Pulmonary artery endothelial cell (primary cell): ENCODE data around the gene LASP1. TPM values are rescaled to one million over a fixed set of nuclear protein-coding genes. Genes with fewer than 3 reads are reported as not detected.

ENCODE experiments used
- DNase-seq: peaks from one replicate; pipeline ENCODE4 v3.0.0-alpha.2; 2011; ENCODE audit warnings: low read depth, low spot score
- total RNA-seq: library from RNA; depleted of rRNA; stranded (reverse); fragments of >200 nt; gene quantifications from 2 replicates; pipeline ENCODE4 v1.2.3, GENCODE V29; 2014

Gene LASP1
- total RNA-seq, 1 donor from 2014 or later: 101 TPM

DNA sequence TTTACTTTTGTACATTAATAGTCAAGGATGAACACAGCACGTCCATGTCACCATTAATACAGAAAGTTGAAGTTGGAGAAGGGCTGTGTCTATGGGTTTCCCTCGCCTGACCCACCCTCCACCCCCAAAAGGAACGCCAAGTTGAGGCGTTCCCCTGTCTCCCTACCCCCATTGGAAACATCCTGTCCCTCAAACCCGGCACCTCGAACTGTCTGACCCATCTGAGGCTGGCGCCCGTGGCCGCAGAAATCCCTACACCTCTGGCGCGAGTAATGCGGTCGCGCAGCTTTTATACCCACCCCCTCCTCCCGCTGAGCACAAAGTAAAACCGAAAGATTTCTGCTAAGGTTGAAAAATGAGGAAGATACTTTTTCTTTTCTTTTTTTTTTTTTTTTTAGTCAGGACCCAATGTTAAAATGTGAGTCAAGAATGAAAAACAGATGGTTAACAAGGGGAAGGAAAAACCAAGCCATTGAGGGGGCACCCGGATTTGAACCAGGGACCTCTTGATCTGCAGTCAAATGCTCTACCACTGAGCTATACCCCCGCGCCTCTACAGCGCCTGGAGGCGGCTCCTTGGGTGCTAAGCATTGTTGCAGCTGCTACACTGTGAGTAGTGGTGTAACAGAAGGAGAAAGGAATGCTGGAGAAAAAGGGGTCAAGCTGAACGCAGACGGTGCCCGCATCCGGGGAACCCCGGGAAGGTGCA, 887 bp upstream of the LASP1 start:
- DNase-seq: peak; percentile 55

DNA sequence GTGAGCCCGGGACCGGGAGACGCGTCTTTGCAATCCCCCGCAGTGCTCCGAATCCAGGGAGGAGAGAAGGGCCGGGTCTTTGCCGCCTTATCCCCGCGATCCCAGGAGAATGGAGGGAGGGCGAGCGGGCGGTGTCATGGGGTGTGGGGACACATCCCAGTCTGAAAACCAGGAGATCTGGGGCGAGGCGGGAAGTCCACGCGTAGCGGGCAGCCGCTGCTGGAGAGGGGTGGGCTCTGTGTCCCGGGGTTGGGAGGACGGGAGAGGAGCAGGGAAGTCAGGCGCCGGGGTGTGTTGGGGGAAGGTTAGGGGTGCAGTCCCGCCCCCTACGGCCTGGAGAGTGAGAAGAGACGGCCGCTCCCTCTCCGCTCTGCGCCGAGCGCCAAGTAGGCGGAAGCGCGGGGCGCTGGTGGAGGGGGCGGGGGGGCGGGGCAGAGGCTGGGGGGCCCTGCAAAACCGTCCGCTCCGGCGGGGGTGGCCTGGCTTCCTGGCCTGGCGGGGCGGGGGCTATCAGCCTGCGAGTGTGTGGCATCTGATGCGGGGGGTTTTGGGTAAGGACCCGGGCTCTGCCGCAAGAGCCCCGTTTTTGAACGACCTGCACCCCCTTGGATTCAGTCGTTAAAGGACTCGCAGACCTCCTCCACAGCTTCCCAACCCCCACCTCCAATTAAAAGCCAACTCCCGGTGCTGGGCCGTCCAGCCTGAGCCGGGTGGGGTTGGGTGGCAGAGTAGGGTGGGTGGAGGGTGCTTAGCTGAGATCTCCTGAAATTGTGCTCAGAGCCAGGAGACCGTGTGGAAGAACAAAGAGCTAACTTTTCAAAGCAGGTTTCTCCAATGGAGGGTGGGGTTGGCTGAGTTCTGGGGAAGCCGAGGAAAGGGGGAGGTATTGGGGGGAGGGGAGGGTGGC, 654 bp downstream of the LASP1 start:
- DNase-seq: no peak

DNA sequence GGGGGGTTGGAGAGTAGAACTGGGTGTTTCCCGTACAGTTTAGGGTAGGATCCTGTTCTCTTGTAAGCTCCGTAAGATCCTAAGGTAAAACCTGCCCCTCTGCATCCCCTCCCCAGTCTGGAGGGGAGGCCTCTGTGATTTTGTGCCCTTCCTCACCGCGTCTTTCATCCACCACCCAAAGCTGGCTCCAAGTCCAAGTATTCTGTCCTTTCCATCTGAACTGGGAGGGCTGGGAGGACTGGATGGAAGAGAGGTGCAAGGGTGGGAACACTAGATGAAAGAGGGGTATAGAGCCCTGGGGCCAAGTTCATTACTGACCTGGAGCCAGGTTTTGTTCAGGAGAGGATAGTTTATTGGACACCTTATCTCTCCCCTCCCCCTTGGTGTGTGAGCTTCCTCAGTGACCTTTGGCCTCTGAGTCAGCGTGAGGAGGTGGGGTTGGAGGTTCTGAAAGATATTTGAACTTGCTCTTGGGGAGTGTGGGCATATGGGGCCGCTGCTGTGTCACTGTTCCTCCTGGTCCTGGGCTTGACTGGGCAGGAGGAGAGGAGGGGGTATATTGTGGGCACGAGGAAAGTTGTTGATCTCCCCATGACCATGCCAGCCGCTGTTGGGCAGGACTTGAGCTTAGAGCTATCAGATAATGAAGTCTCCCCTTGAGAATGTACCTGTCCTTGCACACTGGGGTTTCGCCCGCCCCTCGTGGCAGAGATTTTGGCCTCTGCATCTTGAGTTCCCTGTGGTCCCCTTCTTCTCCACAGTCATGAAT, 1.6 kb downstream of the LASP1 start:
- peak; percentile 45 for DNase-seq

DNA sequence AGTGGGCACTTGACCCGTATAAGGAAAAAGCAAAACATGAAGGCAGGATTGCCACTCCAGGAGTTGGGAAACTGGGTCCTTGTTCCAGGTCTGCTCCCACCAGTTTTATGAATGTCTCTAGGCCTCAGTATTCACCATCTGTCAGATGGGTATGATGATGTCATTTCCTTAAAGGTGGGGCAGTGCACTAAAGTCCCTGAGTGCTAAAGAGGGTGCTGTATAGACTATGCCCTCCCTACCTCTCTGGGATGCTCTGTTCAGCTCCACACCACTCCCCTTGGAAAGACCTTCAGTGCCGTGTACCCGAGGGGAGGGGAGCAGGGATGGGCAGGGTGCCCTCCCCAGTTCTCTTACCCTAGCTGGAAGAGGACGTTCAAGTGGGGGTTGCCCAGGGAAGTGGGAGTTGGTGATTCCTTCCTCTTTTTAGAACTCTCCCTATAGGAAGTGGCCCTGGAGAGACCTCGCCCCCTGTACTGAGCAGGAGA, 2.2 kb downstream of the LASP1 start:
- DNase-seq: no peak

DNA sequence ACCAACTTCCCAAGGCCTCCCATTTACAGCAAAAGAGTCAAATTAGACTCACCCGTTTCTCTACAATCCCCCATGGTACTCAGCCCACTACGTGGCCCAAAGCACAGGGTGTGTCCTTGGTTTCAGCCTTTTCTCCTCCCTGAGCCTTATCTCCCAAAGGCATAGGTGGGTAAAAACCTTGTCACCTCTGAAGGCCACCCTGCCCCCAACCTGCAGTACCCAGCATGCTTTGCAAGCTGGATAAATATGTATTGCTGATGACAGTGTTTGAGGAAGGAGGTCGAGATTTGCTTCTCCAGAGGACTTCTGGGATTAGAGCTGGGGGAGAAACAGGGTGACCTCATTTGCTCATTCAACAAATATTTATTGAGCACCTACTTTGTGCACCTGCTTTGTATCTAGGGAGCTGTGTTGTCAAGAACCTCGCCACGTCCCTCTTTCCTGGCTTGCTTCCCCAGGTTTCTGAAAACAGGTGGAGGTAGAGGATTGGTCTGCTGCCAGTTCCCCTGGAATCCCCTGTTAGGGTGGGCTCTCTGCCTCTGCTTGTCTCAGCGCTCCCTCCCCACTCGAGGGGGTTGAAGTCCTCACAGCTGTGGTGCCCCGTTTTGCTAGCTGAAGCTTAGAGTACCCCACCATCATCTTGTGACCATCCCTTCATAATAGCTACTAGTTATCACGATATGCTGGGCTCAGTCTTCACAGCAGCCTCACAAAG, 3.0 kb downstream of the LASP1 start:
- no peak for DNase-seq

DNA sequence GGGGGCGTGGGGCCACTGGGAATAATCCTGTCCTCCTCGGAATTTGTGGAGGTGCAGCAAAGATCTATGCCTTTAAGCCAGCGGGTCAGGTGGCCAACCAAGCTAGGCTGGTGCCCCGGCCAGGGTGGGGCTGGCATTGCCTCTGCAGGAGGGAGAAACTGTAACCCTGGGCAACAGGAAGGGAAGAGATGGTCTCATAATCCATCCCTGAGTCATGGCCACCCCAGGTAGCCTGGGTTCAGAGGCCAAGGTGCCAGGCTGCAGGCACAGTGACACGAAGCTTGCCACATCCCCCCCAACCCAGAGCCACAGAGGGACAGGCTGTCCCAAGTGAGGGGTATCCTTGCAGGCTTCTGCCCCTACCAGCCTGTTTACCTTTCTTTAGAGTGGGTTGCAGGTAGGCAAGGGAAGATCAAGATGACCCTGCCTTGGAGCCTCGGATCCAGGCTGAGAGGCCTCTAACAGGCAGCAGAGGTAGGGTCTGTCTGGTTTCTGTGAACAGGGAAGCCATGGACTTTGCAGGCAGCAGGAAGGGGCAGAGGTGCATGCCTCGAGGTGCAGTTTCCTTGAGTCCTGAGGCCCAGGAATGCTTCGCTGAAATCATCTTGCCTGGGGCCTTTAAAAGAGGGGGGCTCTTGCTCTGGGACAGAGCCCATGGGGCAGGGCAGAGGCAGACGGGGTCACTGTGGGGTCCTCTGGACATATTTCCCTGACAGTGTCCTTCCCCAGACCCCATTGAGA, 4.0 kb downstream of the LASP1 start:
- DNase-seq: no peak

DNA sequence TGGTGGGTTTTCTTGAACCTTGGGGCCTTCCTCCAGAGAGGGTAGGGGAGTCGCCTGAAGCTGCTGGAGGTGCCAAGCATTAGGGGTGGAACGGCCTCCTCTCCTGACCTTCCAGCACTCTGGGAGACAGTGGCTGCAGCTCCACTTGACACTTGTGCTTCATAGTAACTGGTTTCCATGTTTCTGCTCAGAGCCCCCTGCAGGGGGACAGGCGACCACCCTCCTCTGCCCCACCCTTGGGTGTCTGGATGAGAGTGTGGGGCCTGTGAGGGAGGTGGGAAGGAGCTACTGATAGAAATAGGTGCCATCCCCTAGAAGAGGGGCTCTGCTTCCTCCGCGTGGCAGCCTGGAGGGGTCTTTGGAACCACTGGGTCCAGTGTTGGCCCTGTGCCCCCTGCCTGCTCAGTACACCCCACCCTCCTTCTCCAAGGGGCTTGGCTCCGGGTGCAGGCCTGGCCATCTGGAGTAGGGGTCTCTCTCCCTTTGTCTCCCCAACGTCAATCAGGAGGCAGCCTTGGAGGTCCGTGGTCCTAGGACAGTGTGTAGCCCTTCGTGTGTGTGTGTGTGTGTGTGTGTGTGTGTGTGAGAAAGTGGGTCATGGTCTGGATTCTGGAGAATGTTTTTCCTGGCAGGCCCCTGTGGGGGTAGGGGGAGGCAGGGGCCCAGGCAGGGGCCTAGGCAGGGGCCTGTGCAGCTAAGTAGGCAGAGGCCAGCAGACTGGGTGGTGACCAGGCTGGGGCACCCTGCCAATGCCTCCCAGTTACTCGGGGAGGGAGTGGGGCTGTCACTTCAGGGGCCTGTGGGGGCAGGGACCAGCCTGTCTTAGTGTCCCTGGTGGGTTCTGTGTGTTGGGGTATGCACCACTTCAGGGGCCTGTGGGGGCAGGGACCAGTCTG, 4.9 kb downstream of the LASP1 start:
- no peak for DNase-seq

DNA sequence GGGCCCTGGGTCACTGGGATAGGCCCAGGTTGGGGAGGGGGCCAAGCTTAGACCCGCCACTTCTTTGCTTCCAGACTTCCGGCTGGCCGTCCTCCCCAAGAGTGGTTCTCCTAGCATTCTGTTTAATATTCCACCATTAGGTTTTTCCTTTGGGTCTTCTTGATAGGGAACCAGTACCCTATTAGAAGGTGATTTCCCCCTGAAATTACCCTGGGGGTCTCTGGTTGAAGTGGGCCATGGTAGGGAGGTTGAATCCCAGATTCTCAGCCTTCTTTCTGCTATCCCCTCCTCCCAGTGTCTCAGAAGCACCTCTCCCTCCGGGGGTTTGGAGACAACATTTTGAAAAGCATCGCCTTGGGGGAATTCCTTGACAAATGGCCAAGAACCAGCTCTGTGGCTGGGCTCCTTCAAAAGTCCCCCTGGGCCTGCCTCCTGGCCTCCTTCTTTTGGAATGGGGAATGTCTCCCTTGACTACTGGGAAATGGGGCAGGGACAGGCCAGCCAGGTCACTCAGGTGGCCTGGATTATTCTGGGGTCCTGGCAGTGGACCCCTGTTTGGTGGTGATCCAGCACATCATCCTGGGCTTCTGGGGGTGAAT, 5.7 kb downstream of the LASP1 start:
- DNase-seq: no peak

DNA sequence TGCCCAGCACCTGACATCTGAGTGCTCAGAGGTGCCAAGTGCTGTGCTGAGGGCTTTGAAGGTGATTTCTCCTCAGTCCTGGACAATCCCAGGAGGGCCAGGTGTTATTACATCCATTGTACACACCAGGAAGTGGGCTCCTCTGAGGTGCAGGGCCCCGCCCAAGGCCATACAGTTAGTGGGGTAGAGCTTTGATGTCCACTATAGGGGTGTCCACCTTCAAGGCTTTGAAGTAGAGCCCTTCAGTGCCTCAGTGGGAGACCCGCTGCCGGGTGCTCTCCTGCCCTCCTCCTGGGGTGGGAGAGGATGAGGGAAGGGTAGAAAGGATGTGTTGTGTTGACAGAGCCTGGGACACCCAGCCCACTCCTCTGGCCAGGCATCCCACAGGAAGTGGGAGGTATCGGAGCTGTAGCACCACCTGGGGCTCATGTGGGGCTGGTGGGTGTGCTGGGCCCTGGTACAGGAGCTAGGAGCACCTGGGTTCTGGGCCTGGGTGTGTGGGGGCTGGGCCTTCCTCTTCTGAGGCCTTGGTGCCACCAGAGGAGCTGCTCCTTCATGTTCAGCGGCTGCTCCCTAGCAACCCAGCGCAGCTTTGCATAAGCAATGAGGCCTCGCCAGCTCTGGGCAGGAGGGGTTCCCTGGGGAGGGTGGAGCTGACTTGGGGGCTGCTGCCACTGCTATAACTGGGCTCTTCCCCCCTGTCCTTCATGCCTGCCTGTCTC, 7.4 kb downstream of the LASP1 start:
- DNase-seq: no peak

DNA sequence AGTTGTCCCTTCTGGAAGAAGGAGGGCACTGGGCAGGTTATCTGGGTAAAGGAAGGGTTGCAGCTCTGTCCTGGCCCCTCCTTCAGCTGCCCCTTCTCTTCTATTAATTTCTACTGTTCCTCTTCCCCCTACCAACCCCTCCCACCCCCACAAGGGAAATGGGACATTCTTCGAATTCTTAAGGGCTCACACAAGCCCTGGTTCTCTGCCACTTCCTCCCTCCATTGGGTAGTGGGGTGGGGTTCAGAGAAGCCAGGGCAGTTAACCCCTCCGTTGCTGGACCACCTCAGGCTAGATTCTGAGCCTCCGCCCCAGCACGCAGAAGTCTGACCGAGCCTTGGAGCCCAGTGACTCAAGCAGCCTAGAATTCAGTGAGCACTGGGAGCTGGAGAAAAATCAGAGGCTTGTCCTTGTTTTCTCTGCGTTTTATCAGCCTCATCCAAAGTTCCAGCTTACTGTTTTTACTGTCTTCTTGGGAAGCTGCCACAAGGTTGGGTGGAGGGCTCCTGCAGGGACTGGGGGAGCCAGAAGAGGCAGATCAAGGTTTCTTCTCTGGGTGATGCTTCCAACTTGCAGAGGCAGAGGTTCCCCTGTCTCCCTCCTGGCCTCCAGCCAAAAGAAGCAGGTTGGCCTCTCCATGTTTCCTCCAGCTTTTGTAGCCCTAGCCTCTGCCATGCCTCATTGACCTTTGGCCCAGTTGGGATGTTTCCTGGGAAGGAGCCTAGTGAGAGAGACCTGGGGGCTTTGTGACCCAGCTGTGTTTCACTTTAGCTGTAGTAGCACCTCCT, 10.2 kb downstream of the LASP1 start:
- DNase-seq: peak; percentile 63

DNA sequence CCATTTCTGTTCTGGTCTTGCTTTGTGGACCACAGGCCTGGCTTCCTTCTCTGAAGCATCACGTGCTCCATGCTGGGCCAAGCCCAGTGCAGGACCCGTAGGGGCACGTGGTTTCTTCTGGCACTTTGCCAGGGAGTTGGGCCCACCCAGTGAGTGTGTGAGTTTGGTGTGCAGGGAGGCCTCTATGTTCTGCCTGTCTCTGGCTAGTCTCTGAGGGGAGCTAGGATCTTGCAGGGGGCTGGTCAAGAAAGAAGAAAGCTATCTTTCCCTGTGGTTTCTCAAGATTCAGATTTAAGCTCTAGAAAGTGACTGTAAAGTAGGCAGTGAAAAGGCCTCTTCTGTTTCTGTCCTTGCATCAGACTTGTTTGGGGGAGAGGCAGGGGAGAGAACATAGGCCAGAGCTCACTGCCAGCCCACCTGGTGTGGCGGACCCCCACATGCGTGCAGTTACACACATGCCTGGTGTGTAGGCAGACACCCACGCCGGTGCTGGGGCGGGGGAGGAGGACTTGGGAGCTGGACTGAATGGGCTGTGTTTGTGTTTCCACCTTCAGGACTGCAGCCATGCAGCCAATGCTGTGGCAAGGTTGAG, 11.8 kb downstream of the LASP1 start:
- DNase-seq: no peak

DNA sequence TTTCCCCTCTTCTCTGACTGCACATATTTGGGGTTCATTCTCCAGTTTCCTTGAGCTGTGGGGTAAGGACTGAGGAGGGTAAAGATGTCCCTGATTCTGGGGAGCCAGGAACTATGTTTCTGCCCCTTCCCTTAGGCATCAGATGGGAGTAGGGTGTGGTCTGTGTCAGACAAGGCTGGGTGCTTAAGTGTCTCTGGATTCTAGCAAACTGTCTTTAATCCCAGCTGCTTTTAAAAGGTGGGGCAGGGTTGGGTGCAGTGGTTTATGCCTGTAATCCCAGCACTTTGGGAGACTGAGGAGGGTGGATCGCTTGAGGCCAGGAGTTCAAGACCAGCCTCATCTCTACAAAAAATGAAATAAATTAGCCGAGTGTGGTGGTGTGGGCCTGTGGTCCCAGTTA, 13.0 kb downstream of the LASP1 start:
- DNase-seq: no peak

DNA sequence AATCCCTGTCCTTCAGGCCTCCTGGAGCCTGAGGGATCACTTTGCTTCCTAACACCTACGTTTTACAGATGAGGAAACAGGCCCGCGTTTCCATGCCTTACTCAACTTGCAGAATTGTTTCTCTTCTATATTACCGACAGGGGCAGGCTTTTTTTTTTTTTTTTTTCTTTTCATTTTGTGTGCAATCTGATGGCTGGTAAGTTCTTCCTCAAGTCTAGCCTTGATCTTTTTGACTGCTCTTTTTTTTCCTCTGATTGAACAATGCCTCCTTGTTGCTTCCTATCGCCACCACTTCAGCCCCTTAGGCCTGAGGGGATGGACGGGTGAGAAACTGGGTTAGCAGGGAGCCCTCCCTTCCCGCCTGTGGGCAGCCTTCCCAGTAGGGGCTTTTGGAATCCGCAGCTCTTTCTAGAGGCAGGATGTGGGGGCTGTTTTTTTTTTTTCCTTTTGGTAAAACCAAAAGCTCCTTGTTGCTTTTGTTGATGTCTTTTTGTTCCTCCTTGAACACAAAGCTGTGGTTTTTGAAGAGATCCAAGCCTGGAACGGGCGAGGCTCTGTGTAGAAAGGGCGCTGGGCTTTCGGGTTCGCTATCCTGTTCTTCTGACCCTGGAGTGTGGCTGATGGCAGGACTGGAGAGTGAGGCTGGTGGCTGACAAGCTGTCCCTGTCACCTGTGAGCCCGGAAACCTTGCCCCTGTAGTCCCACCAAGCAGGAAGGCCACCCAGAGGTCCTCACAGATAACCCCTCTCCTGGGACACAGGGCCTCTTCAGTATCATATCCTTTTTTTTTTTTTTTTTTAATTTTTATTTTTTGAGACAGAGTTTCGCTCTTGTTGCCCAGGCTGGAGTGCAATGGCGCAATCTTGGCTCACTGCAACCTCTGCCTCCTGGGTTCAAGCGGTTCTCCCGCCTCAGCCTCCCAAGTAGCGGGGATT, 14.0 kb downstream of the LASP1 start:
- no peak for DNase-seq

DNA sequence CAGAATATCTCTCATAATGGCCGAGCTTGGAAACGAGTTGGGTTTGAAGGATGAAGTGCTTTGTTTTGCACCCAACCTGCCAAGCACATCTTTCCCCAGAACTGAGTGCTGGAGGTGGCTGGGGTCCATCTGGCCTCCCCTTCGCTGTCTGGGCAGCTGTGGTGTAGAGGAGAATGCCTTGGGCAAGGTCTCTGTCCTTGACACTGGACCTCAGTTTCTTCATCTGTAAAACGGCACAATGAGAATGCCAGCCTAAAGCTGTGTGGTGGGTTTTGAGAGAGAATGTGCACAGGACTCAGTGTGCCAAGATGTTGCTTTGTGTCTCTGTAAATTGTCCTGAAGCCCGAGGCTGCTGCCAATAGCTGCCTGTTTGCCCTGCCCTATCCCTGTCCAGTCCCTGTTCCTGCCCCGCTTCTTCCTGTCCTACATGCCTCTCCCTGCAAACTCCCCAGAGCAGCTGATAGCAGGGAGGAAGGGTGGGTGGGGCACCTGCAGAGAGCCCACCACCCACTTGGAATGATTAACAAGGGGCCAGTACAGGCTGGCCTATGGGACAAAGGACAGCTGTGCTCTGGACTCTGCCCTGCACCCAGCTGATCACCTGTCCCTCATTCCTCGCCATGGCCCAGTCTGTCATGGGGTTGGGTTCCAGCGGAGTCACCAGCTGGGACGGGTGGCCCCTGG, 15.3 kb downstream of the LASP1 start:
- DNase-seq: no peak
